HG03175 (cell line): Measurements from ENCODE around the gene GALNT17.

Experiments
- ATAC-seq: cut with Tn5 transposase; IDR thresholded peaks from one replicate; pipeline ENCODE4 v1.9.1; 2021; ENCODE audit warnings: mild to moderate bottlenecking, moderate library complexity; ENCODE audit not compliant: unreplicated experiment

The GALNT17 gene

GRCh38 chr7:71488308-71488707 lies 356.4 kb downstream of the GALNT17 start:
- no peak for ATAC-seq

- no peak for ATAC-seq
Measured at GRCh38 chr7:71491336-71491735, 359.4 kb downstream of the GALNT17 start.

GRCh38 chr7:71495828-71496227 lies 363.9 kb downstream of the GALNT17 start:
- ATAC-seq = no peak

DNA sequence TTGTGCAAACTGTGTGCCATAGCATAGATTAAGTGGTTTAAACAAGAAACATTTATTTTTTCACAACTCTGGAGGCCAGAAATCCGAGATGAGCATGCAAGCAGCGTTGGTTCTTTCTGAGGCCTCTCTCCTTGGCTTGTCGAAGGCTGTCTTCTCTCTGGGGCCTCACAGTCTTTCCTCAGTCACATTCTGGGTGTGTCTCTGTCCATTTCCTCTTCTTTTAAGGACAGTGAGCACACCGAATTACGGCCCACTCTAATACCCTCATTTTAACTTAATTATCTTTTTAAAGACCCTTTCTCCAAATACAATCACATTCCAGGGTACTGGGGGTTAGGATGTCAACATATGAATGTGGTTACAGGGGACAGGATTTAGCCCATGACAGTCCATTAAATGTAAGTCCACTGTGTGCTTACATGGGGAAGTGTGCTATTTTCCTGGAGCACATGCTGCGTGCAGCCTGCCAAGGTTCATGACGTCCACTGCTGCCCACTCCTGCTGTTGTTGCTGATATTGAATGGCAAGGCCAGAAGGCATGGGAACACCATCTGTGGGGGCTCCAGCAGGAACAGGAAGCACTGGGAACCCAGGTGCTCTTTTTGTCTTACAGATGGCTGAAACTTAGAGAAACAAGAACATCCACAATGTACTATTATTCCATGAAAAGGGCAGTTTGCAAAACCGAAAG lies 365.5 kb downstream of the GALNT17 start:
- ATAC-seq = no peak

DNA sequence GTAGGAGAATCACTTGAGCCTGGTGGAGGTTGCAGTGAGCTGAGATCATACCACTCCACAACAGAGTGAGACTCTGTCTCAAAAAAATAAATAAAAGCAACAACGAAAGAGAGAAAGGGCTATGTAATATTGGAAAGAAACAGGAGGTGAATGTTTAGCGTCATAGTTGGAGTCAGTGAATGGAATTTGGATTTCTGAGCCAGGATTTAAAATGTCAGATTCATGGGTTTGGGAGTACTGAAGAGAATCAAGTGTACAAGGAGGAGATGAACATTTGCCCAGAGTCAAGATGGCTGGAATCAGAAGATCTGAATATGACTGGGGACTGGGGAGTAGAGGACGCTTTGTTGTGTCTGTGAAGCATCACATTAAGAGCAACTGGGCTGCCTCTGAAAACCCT lies 366.4 kb downstream of the GALNT17 start:
- ATAC-seq = no peak

DNA sequence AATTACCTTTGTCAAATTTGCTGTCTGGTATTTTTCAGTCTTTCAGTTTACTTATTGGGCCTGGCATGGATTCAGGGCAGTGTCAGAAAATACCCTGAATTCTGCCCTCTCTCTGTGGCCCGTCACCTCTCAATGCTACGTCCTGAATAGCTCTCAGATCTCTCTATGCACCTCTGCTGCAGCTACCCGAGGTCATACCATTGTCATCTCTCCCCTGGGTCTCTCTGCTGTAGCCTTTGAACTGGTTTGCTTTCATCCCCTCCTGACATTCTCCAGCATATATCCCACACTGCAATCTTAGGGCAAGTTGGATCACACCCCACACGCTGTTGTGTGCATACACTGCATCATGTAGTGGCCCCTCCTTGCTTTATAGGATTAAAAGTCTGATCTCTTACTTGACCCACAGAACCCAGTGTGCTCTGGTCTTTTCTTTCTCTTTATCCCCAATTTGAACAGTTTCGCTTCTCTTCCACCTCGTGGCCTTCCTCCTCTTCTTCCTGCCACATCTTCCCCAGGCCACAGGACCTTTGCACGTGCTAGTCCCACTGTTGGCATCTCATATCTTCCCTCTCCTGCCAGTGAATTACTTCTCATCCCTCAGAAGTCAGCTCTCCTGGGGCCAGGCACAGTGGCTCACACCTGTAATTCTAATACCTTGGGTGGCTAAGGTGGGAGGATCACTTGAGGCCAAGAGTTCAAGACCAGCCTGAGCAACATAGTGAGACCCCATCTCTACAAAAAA lies 372.9 kb downstream of the GALNT17 start:
- ATAC-seq = no peak

DNA sequence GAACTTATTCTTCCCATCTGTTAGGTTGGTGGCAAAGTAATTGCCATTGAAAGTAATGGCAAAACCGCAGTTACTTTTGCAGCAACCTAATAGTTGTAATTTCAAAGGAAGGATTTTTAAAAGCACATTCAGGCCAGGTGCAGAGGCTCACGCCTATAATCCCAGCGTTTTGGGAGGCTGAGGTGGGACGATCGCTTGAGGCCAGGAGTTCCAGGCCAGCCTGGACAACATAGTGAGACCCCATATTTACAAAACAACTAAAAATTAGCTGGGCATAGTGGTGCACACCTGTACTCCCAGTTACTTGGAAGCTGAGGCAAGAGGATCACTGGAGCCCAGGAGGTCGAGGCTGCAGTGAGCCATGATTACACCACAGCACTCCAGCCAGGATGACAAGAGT lies 374.9 kb downstream of the GALNT17 start:
- no peak for ATAC-seq

- no peak for ATAC-seq
Measured at GRCh38 chr7:71507680-71508602, 376.0 kb downstream of the GALNT17 start.

GRCh38 chr7:71509381-71509780 lies 377.4 kb downstream of the GALNT17 start:
- ATAC-seq = no peak

DNA sequence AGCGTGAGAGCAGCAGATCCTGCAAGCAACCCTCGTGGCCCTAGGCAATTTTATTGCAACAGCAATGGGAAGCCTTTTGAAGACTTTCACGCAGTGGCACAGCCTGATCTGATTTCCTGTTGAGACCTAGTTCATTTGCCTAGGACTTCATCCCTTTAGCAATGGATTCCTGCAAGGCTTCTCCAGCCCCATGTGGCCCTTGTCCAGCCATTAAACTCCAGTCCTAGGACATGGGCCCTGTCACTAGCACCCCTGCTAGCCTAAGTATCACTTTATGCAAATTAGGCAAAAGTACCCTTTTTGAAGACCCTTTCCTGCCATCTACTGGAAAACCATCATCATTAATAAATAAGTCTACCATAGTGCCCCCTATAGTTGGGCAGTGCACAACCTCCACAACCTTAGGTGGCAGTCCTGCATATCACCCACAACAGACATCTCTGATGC lies 379.4 kb downstream of the GALNT17 start:
- ATAC-seq = no peak

DNA sequence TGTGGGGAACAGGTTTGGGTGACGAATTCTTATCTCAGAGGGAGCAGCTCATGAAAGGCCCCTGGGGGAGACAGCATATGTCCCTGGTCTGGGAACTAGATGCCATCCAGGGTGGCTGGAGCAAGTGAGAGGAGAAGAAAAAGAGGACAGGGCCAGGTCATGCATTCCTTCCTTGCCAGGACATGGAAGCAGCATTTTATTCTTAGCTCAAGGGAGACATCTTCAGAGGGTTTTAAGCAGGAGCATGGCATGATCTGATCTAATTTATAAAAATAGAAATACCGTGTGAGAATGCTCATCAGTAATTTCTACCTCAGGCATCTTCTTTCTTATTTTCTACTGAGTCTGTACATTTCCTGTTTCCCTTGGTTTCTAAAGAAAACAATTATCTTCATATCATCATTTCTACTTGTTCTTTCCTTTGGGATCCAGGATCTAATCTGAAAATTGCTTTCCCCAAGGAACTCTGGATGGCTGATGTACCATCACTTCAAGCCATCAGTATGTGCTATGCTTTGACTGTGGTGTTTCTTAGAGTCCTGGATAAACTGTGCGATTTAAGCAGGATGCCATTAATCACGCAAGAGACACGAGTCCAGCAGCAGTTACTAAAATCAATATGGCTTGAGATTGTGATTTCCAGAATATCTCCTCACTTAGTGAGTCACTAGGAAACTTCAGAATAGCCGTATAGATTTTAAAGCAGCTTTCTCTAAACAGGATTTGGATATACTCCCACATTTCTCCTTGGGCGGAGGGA lies 386.2 kb downstream of the GALNT17 start:
- no peak for ATAC-seq

GRCh38 chr7:71518880-71519279 lies 386.9 kb downstream of the GALNT17 start:
- no peak for ATAC-seq

DNA sequence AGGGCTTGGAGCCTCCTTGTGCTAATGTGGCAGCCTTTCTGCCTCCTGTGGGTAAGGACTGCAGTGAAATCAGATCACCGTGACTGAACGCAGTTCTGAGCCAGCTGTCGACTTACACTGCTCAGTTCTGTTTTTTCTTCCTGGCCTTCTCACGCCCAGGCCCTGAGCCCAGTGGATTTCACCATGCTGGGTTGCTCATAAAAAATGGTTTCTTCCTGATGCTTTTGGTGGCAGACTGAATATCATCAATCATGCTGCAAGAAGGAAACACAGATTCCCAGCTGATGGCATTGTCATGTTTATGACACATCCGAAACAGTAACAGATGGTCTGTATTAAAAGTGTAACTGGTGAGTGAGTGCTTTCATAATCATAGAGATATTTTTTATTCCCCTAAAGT lies 389.6 kb downstream of the GALNT17 start:
- no peak for ATAC-seq

DNA sequence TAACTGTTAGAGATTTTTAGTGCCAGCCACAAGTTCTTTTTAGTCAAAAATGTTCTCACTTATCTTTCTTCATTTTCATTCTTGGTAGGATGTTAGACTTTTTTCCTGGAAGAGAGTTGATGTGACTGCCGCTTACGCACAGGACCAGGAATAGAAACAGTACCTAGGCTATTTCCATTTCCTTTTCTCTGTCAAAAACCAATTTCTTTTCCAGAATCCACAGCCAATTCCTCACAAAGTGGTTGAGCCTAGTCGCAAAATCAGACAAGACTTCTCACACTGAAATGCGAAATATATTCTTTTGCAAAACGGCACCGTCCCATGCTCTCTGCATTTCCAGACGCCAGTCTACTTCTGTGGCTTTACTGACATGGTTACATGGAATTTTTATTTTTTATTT lies 394.2 kb downstream of the GALNT17 start:
- ATAC-seq = no peak

GRCh38 chr7:71527213-71527612 lies 395.3 kb downstream of the GALNT17 start:
- ATAC-seq = no peak

DNA sequence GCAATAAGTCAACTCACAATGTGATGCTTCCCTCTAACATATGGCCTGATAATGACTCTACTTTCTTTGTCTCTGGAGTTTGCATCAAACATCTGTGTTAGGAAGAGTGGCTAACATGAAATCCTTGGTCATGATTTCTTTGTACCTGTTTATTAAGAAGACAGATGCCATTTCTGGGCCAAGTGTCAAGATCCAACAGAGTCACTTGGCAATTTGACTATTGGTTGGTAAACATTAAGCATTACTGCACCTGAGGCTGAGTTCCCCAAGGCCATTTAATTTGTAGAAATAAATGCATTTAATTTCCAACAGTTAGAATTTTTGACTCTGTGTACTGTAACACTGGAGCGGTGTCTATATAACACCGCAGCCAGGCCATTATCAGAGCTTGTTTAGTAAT lies 403.7 kb downstream of the GALNT17 start:
- no peak for ATAC-seq

GRCh38 chr7:71538210-71538609 lies 406.3 kb downstream of the GALNT17 start:
- ATAC-seq = no peak

GRCh38 chr7:71539615-71540014 lies 407.7 kb downstream of the GALNT17 start:
- ATAC-seq = no peak

DNA sequence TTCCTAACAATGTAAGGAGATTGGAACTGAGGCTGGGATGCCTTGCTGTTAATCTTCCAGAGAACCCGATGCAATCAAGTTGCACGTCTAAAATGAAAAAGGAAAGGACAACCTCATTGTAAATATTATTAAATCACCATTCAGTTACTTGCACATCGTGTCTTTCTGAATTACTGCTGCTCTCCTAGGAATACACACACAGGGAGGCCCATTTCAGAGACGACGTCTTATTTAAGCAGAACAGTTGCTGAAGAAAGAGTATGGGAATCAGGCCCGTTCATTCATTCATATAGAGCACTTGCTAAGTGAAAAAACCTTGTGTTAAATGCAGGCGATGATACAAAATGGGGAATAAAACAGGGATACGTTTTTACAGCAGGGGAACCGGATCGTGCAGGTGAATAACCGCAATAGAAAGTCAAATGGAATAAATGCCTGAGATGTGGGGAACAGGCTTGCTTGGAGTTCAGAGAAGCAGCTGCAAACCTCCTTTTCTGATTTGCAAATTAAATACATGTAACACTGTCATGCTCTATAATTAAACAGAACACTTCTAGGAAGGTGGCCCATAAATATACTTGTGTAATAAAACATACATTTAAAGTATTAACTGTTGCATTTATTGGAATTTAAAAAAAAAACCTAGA lies 409.9 kb downstream of the GALNT17 start:
- ATAC-seq = no peak

DNA sequence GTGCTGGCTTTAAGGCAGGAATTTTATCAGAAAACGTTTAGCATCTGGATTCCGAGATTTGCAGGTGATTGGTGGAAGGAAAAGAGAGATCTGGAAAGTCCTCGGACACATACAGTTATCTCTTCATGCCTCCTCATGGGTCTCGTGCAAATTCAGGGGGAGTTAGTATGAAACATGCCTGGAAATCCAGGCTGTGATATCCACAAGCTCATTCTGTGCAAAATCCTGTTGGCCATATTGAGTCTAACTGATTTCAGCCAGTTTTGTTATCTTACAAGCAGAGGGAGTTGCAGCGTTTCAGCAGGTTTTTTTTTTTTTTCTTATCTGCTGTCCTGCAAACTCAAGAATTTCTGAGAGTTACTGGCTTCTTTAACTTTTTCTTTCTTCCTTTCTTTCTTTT lies 411.5 kb downstream of the GALNT17 start:
- no peak for ATAC-seq
